HL-60 (cell line): ENCODE results near the gene CFAP299.
A peak's percentile ranks its signal among the peaks of the same experiment; 100 is the strongest.

Source experiments
- DNase-seq, 2 experiments: peaks; one replicate each; pipeline ENCODE4 v3.0.0-alpha.2; 2010 to 2020; ENCODE audit warnings: low read depth in 1 of 2, low spot score in 1 of 2
- H3K27ac ChIP-seq: fragments of 250-450 bp; sonication (Bioruptor Pico); replicated peaks from 2 replicates; pipeline ENCODE4 v1.5.1; 2020; ENCODE audit warnings: mild to moderate bottlenecking, moderate library complexity
- H3K27me3 ChIP-seq: fragments of 250-450 bp; sonication (Bioruptor Pico); 2 replicates; pipeline ENCODE4 v1.5.1; 2021; ENCODE audit warnings: mild to moderate bottlenecking, moderate library complexity; ENCODE audit not compliant: insufficient read depth, poor library complexity, severe bottlenecking
- H3K4me3 ChIP-seq: replicated peaks from 2 replicates; pipeline ENCODE4 v1.5.1; 2011; ENCODE audit warnings: mild to moderate bottlenecking, control low read depth, low read length; ENCODE audit not compliant: insufficient read depth
- CTCF ChIP-seq: IDR thresholded peaks from one replicate; pipeline ENCODE4 v1.5.1; 2011; ENCODE audit warnings: low read length, control low read depth, inconsistent platforms; ENCODE audit not compliant: insufficient read depth
- GABPA ChIP-seq: IDR thresholded peaks from 2 replicates; pipeline ENCODE4 v1.6.1; 2012; ENCODE audit warnings: low read depth
- POLR2AphosphoS5 ChIP-seq: IDR thresholded peaks from 2 replicates; pipeline ENCODE4 v1.6.1; 2012; ENCODE audit warnings: low read depth
- REST ChIP-seq: IDR thresholded peaks from 2 replicates; pipeline ENCODE4 v1.6.1; 2012; ENCODE audit warnings: low read depth; ENCODE audit not compliant: insufficient replicate concordance
- SPI1 ChIP-seq: IDR thresholded peaks from 2 replicates; pipeline ENCODE4 v1.6.1; 2012; ENCODE audit warnings: low read depth, mild to moderate bottlenecking, borderline replicate concordance

The CFAP299 gene

GRCh38 chr4:80980239-80980638, 644.7 kb downstream of the CFAP299 start:
- H3K4me3 ChIP-seq, result no peak overlapping the region
- no peak overlapping the region for H3K27ac ChIP-seq
- DNase-seq, result no peak
- no peak for TF ChIP-seq GABPA
- TF ChIP-seq POLR2AphosphoS5, result no peak
- TF ChIP-seq REST, result no peak
- TF ChIP-seq CTCF, result no peak
- TF ChIP-seq SPI1, result no peak
- H3K27me3 ChIP-seq, result no peaks in the 10 kb centered on the region

GRCh38 chr4:80986011-80986410, 650.5 kb downstream of the CFAP299 start:
- no peaks in the 10 kb centered on the region for H3K27me3 ChIP-seq
- no peak overlapping the region for H3K4me3 ChIP-seq
- H3K27ac ChIP-seq, result no peak overlapping the region
- TF ChIP-seq SPI1 (no peak), POLR2AphosphoS5 (no peak), CTCF (no peak), REST (no peak), GABPA (no peak)
- DNase-seq, result no peak

- H3K27me3 ChIP-seq, result no peaks in the 10 kb centered on the region
- H3K27ac ChIP-seq, result no peak overlapping the region
- TF ChIP-seq SPI1 (no peak), POLR2AphosphoS5 (no peak), GABPA (no peak), REST (no peak), CTCF (peak; percentile 16)
- peak; percentile 20 to 24 for DNase-seq
- H3K4me3 ChIP-seq, result no peak overlapping the region
Measured at GRCh38 chr4:80989921-80990544, 654.5 kb downstream of the CFAP299 start.
